Vagina (tissue), 2 donors: ENCODE results near the gene SRD5A1. TPM values are rescaled to one million over a fixed set of nuclear protein-coding genes. Genes with fewer than 3 reads are reported as not detected.
"Not testable (repeated sequence)": the region's sequence is repeated elsewhere in the genome, so short reads cannot be mapped to it uniquely, and the experiment has no call there.

Experiments used
- DNase-seq, 2 donors: peaks; one replicate each; pipeline ENCODE4 v3.0.0-alpha.2; 2017; ENCODE audit errors: extremely low spot score in 2 of 2
- H3K27ac ChIP-seq: fragments of 200-600 bp; sonication (generic); one replicate; pipeline ENCODE4 v1.5.1; 2019
- H3K27me3 ChIP-seq: fragments of 200-600 bp; sonication (generic); one replicate; pipeline ENCODE4 v1.5.1; 2019
- H3K36me3 ChIP-seq, 2 donors: fragments of 200-600 bp; sonication (generic); one replicate each; pipeline ENCODE4 v1.5.1; 2017 to 2019
- H3K4me1 ChIP-seq: fragments of 200-600 bp; sonication (generic); one replicate; pipeline ENCODE4 v1.5.1; 2019
- H3K4me3 ChIP-seq, 2 donors: fragments of 200-600 bp; sonication (generic); 1 replicate in 1 of 2; 2 replicates in 1 of 2; pipeline ENCODE4 v1.5.1; 2016 to 2019
- H3K9me3 ChIP-seq: fragments of 200-600 bp; sonication (generic); one replicate; pipeline ENCODE4 v1.5.1; 2019
- POLR2A ChIP-seq, 2 donors: fragments of 450-650 bp; IDR thresholded peaks; one replicate each; pipeline ENCODE4 v1.6.1; 2017; ENCODE audit warnings: antibody characterized with exemption in 2 of 2, mild to moderate bottlenecking in 2 of 2, moderate library complexity in 2 of 2
- POLR2AphosphoS5 ChIP-seq, 2 donors: sonication (generic); formaldehyde crosslinking; IDR thresholded peaks; one replicate each; pipeline ENCODE4 v1.9.0; 2017; ENCODE audit warnings: antibody characterized with exemption in 2 of 2, mild to moderate bottlenecking in 2 of 2, low read depth in 1 of 2; ENCODE audit not compliant: insufficient read depth in 1 of 2
- intact Hi-C: fragments of 100-400 bp; cut with DNase I; formaldehyde crosslinking; loops from one replicate; pipeline ENCODE4 v1.15.1; 2023
- total RNA-seq: library from RNA; depleted of rRNA; stranded (reverse); fragments of >200 nt; gene quantifications from one replicate; pipeline ENCODE4 v1.2.3, GENCODE V29; 2016
- TF ChIP-seq, protein P1 (sequence below), 3 experiments: fragments of 450-650 bp in 2 of 3; fragments of 200-600 bp in 1 of 3; sonication (generic) in 1 of 3; IDR thresholded peaks; one replicate each; pipeline ENCODE4 v1.5.1; 2017 to 2019; ENCODE audit warnings: antibody characterized with exemption in 3 of 3, mild to moderate bottlenecking in 2 of 3, moderate library complexity in 2 of 3

SRD5A1 gene
- total RNA-seq, 1 donor from 2014 or later, result 45.4 TPM

- Histone ChIP-seq H3K36me3 (peaks cover 0 to 28% of the 10 kb centered on the region in 2 donors), H3K27ac (no peak overlapping the region), H3K4me1 (no peaks in the 10 kb centered on the region), H3K4me3 (no peak overlapping the region), H3K27me3 (no peaks in the 10 kb centered on the region), H3K9me3 (no peaks in the 10 kb centered on the region)
- no peak for DNase-seq
- intact Hi-C loops, result no loop called here
- TF ChIP-seq POLR2AphosphoS5 (IDR thresholded peaks at IDR 0.05; ENCODE audit: insufficient read depth in 1 of 2, low read depth in 1 of 2) (no peak), POLR2A (IDR thresholded peaks at IDR 0.05) (no peak)
- TF ChIP-seq, protein P1, sequence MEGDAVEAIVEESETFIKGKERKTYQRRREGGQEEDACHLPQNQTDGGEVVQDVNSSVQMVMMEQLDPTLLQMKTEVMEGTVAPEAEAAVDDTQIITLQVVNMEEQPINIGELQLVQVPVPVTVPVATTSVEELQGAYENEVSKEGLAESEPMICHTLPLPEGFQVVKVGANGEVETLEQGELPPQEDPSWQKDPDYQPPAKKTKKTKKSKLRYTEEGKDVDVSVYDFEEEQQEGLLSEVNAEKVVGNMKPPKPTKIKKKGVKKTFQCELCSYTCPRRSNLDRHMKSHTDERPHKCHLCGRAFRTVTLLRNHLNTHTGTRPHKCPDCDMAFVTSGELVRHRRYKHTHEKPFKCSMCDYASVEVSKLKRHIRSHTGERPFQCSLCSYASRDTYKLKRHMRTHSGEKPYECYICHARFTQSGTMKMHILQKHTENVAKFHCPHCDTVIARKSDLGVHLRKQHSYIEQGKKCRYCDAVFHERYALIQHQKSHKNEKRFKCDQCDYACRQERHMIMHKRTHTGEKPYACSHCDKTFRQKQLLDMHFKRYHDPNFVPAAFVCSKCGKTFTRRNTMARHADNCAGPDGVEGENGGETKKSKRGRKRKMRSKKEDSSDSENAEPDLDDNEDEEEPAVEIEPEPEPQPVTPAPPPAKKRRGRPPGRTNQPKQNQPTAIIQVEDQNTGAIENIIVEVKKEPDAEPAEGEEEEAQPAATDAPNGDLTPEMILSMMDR (IDR thresholded peaks at IDR 0.05), result no peak
These were observed 27.4 kb downstream of the SRD5A1 start for GRCh38 chr5:6660688-6661087.

- no peaks in the 10 kb centered on the region for H3K27me3 ChIP-seq
- no peak for DNase-seq
- H3K27ac ChIP-seq, result no peak overlapping the region
- H3K36me3 ChIP-seq, result peaks cover 0 to 14% of the 10 kb centered on the region in 2 donors
- H3K4me3 ChIP-seq, result no peak overlapping the region
- no peak for TF ChIP-seq POLR2A (IDR thresholded peaks at IDR 0.05)
- TF ChIP-seq POLR2AphosphoS5 (IDR thresholded peaks at IDR 0.05; ENCODE audit: insufficient read depth in 1 of 2, low read depth in 1 of 2), result no peak
- TF ChIP-seq, protein P1 (IDR thresholded peaks at IDR 0.05), result no peak
- H3K4me1 ChIP-seq, result no peaks in the 10 kb centered on the region
- H3K9me3 ChIP-seq, result no peaks in the 10 kb centered on the region
- intact Hi-C loops, result no loop called here
These were observed 33.5 kb downstream of the SRD5A1 start for GRCh38 chr5:6666762-6667161.

DNA sequence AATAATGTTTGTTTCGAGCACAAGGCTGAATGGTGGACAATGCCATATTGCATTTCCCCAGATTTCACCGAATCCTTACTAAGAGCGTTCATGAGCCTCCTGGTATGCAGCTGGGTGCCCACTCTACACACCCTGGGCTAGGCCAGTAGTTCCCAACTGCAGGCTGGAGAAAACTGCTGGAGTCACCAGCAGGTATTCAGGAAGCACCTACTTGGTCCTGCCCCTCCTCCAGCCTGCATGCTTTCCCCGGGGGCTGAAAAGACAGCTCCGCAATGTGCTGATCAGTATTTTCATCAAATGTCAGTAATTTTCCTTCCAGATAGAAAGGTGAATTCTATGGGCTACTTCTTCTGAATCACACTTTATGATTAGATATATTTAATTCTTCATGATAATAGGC, 34.4 kb downstream of the SRD5A1 start:
- H3K36me3 ChIP-seq, result peaks cover 0 to 14% of the 10 kb centered on the region in 2 donors
- no peak overlapping the region for H3K4me3 ChIP-seq
- no peaks in the 10 kb centered on the region for H3K27me3 ChIP-seq
- TF ChIP-seq POLR2A (IDR thresholded peaks at IDR 0.05) (no peak), POLR2AphosphoS5 (IDR thresholded peaks at IDR 0.05; ENCODE audit: insufficient read depth in 1 of 2, low read depth in 1 of 2) (no peak)
- TF ChIP-seq, protein P1 (IDR thresholded peaks at IDR 0.05), result no peak
- no peaks in the 10 kb centered on the region for H3K9me3 ChIP-seq
- intact Hi-C loops, result no loop called here
- no peak overlapping the region for H3K27ac ChIP-seq
- no peaks in the 10 kb centered on the region for H3K4me1 ChIP-seq
- no peak for DNase-seq

DNA sequence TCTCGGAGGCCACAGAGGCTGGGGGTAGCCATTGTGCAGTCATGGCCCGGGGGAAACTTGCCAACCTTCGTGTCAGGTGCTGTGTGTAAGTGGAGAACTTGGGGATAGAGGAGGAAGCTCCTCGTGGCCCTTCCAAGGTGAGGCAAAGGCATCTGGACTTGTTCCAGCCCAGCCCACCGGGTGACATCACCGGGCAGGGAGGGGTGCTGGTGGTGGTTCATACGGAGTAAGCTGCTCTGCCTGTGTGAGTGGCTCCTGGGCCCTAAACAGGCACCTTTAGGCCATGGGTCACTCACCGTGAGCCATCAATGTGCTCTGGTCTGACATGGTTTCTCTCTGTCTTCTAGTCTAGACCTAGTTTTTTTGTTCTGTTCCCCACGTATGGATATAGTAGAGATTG, 35.5 kb downstream of the SRD5A1 start:
- H3K4me1 ChIP-seq, H3K9me3 ChIP-seq, H3K27me3 ChIP-seq, H3K27ac ChIP-seq, intact Hi-C loops, DNase-seq, H3K4me3 ChIP-seq: not testable (repeated sequence)
- H3K36me3 ChIP-seq, result peaks cover 0 to 14% of the 10 kb centered on the region in 2 donors

DNA sequence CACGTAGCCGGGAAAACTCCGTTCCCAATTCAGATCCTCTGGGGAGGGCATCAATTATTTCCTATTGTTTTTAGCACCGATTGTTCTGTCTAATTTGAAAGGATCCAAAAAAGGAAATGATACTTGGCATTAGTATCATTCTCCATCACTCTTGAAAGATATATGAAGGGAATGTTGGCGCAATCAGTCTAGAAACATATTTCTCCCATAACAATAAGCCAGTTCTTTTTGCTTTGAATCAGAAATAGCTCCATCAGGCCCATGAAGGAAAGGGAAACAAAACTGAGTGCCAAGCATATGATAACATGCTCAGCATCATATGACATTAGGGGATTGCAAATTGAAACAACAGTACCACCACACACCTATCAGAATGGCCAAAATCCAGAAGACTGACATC, 39.8 kb downstream of the SRD5A1 start:
- Histone ChIP-seq H3K36me3 (peaks cover 0 to 4% of the 10 kb centered on the region in 2 donors), H3K27me3 (no peaks in the 10 kb centered on the region), H3K9me3 (no peaks in the 10 kb centered on the region), H3K4me1 (no peaks in the 10 kb centered on the region), H3K4me3 (no peak overlapping the region), H3K27ac (no peak overlapping the region)
- no peak for DNase-seq
- intact Hi-C loops, result no loop called here
- no peak for TF ChIP-seq POLR2AphosphoS5 (IDR thresholded peaks at IDR 0.05; ENCODE audit: insufficient read depth in 1 of 2, low read depth in 1 of 2)
- TF ChIP-seq, protein P1 (IDR thresholded peaks at IDR 0.05), result no peak
- TF ChIP-seq POLR2A (IDR thresholded peaks at IDR 0.05), result no peak

DNA sequence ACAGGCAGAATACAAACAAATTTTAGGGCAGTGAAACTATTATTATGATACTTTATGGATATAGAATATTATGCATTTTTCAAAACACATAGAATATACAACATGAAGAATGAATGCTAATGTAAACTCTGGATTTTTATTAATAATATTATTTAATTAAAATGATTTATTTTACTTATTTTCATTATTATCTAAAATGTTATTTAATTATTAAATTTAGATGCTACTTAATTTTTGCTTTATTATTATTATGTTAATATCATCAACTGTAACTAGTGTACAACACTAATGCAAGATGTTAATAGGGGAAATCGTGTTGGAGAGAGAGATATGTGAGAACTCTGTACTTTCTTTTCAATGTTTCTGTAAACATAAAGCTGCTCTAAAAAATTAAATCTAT, 40.7 kb downstream of the SRD5A1 start:
- TF ChIP-seq, protein P1 (IDR thresholded peaks at IDR 0.05), result no peak
- no peak for TF ChIP-seq POLR2AphosphoS5 (IDR thresholded peaks at IDR 0.05; ENCODE audit: insufficient read depth in 1 of 2, low read depth in 1 of 2)
- no peak for TF ChIP-seq POLR2A (IDR thresholded peaks at IDR 0.05)

More for the DNA sequence above, 40.7 kb downstream of the SRD5A1 start:
- Histone ChIP-seq H3K27ac (no peak overlapping the region), H3K36me3 (peaks cover 0 to under 1% of the 10 kb centered on the region in 2 donors), H3K4me1 (no peaks in the 10 kb centered on the region), H3K4me3 (no peak overlapping the region), H3K27me3 (no peaks in the 10 kb centered on the region), H3K9me3 (no peaks in the 10 kb centered on the region)
- DNase-seq, result no peak
- intact Hi-C loops, result no loop called here
